IMR-90 (cell line): ENCODE data around the gene RUNX1. TPM values are rescaled to one million over a fixed set of nuclear protein-coding genes. Genes with fewer than 3 reads are reported as not detected.

ENCODE experiments used
- ATAC-seq: fragments of 200-7000 bp; cut with Tn5 transposase; 2 replicates; pipeline ENCODE4 v1.9.1; 2020; ENCODE audit warnings: low read depth, mild to moderate bottlenecking, moderate library complexity
- BruUV-seq: library from RNA; stranded (reverse); fragments of 400-500 nt; replicated peaks from 2 replicates; lab custom pipeline; 2021; lab: Mats Ljungman, UMichigan
- CTCF ChIA-PET: fragments of 300-600 bp; formaldehyde crosslinking; extraction: SDS; loops from one replicate; lab custom pipeline; 2021; ENCODE audit warnings: antibody characterized with exemption; lab: Yijun Ruan, JAX
- POLR2A ChIA-PET: fragments of 300-600 bp; sonication (Branson Sonifier 250); formaldehyde crosslinking; loops from one replicate; lab custom pipeline; 2022; ENCODE audit warnings: antibody characterized with exemption; ENCODE audit not compliant: unreplicated experiment; lab: Charles Lee
- DNase-seq: peaks from one replicate; pipeline ENCODE4 v3.0.0; 2013
- H2AFZ ChIP-seq: replicated peaks from 2 replicates; pipeline ENCODE3; 2013; ENCODE audit warnings: low read length, mild to moderate bottlenecking; ENCODE audit not compliant: poor library complexity
- H2AK5ac ChIP-seq: 2 replicates; pipeline ENCODE4 v1.6.1; 2013; ENCODE audit warnings: low read depth, low read length, inconsistent platforms
- H2AK9ac ChIP-seq: replicated peaks from 2 replicates; pipeline ENCODE3; 2013; ENCODE audit warnings: mild to moderate bottlenecking, low read depth, low read length, moderate library complexity; ENCODE audit not compliant: poor library complexity
- H2BK120ac ChIP-seq: 2 replicates; pipeline ENCODE4 v1.6.1; 2013; ENCODE audit warnings: low read depth, low read length, inconsistent platforms
- H2BK15ac ChIP-seq: 3 replicates; pipeline ENCODE4 v1.6.1; 2013; ENCODE audit warnings: low read depth, low read length, inconsistent platforms
- H2BK20ac ChIP-seq: 2 replicates; pipeline ENCODE4 v1.6.1; 2013; ENCODE audit warnings: low read depth, mild to moderate bottlenecking, inconsistent platforms, low read length, moderate library complexity
- H2BK5ac ChIP-seq: 2 replicates; pipeline ENCODE4 v1.6.1; 2013; ENCODE audit warnings: mild to moderate bottlenecking, low read depth, low read length, inconsistent platforms; ENCODE audit not compliant: poor library complexity, severe bottlenecking
- H3K14ac ChIP-seq: replicated peaks from 2 replicates; pipeline ENCODE4 v1.6.1; 2013; ENCODE audit warnings: low read depth, low read length, inconsistent platforms
- H3K18ac ChIP-seq: 2 replicates; pipeline ENCODE4 v1.6.1; 2013; ENCODE audit warnings: low read depth, low read length, control low read depth
- H3K23ac ChIP-seq: 2 replicates; pipeline ENCODE4 v1.6.1; 2013; ENCODE audit warnings: low read depth, low read length, inconsistent platforms
- H3K27ac ChIP-seq: 2 replicates; pipeline ENCODE4 v1.5.1; 2013; ENCODE audit warnings: mild to moderate bottlenecking, control low read depth, low read length; ENCODE audit not compliant: insufficient read depth
- H3K27me3 ChIP-seq: 2 replicates; pipeline ENCODE4 v1.6.1; 2013; ENCODE audit warnings: low read length; ENCODE audit not compliant: control insufficient read depth, insufficient read depth
- H3K36me3 ChIP-seq: 2 replicates; pipeline ENCODE4 v1.6.1; 2013; ENCODE audit warnings: low read length, mixed read lengths; ENCODE audit not compliant: control insufficient read depth, insufficient read depth
- H3K4ac ChIP-seq: 2 replicates; pipeline ENCODE4 v1.6.1; 2013; ENCODE audit warnings: low read depth, low read length, inconsistent platforms
- H3K4me1 ChIP-seq: 2 replicates; pipeline ENCODE4 v1.6.1; 2013; ENCODE audit warnings: low read length, mixed read lengths; ENCODE audit not compliant: control insufficient read depth, insufficient read depth
- H3K4me2 ChIP-seq: 2 replicates; pipeline ENCODE4 v1.6.1; 2013; ENCODE audit warnings: low read depth, mild to moderate bottlenecking, control low read depth, low read length, moderate library complexity
- H3K4me3 ChIP-seq: 2 replicates; pipeline ENCODE4 v1.5.1; 2013; ENCODE audit warnings: low read depth, mild to moderate bottlenecking, control low read depth, low read length, moderate library complexity; ENCODE audit not compliant: insufficient read depth
- H3K56ac ChIP-seq: 2 replicates; pipeline ENCODE4 v1.6.1; 2013; ENCODE audit warnings: low read length, inconsistent platforms; ENCODE audit not compliant: insufficient read depth; ENCODE audit errors: extremely low read depth
- H3K79me1 ChIP-seq, 2 experiments: 2 replicates each; pipeline ENCODE4 v1.6.1; 2013; ENCODE audit warnings: low read length in 2 of 2, inconsistent platforms in 1 of 2, low read depth in 1 of 2
- H3K9ac ChIP-seq: 2 replicates; pipeline ENCODE4 v1.6.1; 2013; ENCODE audit warnings: low read depth, low read length, control low read depth
- H3K9me1 ChIP-seq: 2 replicates; pipeline ENCODE4 v1.6.1; 2013; ENCODE audit warnings: low read length, inconsistent platforms; ENCODE audit not compliant: insufficient read depth
- H3K9me3 ChIP-seq: 2 replicates; pipeline ENCODE4 v1.6.1; 2013; ENCODE audit warnings: low read length; ENCODE audit not compliant: control insufficient read depth, insufficient read depth
- H4K20me1 ChIP-seq: 2 replicates; pipeline ENCODE4 v1.6.1; 2013; ENCODE audit warnings: low read length, inconsistent platforms; ENCODE audit not compliant: insufficient read depth
- H4K5ac ChIP-seq: 2 replicates; pipeline ENCODE4 v1.6.1; 2013; ENCODE audit warnings: mild to moderate bottlenecking, low read depth, low read length, control low read depth
- H4K8ac ChIP-seq, 2 experiments: 2 replicates each; pipeline ENCODE4 v1.6.1; 2013; ENCODE audit warnings: low read depth in 2 of 2, low read length in 2 of 2, control low read depth in 1 of 2, inconsistent platforms in 1 of 2
- H4K91ac ChIP-seq: 2 replicates; pipeline ENCODE4 v1.6.1; 2013; ENCODE audit warnings: low read depth, low read length, inconsistent platforms; ENCODE audit not compliant: insufficient read depth
- BHLHE40 ChIP-seq: fragments of 150-350 bp; IDR thresholded peaks from 2 replicates; pipeline ENCODE4 v1.6.1; 2016; ENCODE audit warnings: mild to moderate bottlenecking, low read depth, low read length
- CEBPB ChIP-seq: IDR thresholded peaks from 2 replicates; pipeline ENCODE4 v1.6.1; 2012; ENCODE audit warnings: low read depth, low read length, improper control_type of control experiment
- CHD1 ChIP-seq: IDR thresholded peaks from 2 replicates; pipeline ENCODE4 v1.6.1; 2012; ENCODE audit warnings: low read depth, low read length, improper control_type of control experiment
- CTCF ChIP-seq: conservative IDR thresholded peaks from 2 replicates; pipeline ENCODE4 v1.5.1; 2012; ENCODE audit warnings: mild to moderate bottlenecking, low read depth, low read length, improper control_type of control experiment
- ELK1 ChIP-seq: fragments of 150-350 bp; IDR thresholded peaks from 2 replicates; pipeline ENCODE4 v1.6.1; 2016; ENCODE audit warnings: low read depth, mild to moderate bottlenecking, low read length, moderate library complexity, borderline replicate concordance
- FOS ChIP-seq: fragments of 150-350 bp; IDR thresholded peaks from 2 replicates; pipeline ENCODE4 v1.6.1; 2016; ENCODE audit warnings: low read depth, low read length
- MAFK ChIP-seq: IDR thresholded peaks from 2 replicates; pipeline ENCODE4 v1.6.1; 2012; ENCODE audit warnings: low read depth, low read length, improper control_type of control experiment
- MAZ ChIP-seq: IDR thresholded peaks from 2 replicates; pipeline ENCODE4 v1.6.1; 2012; ENCODE audit warnings: low read depth, mild to moderate bottlenecking, low read length, improper control_type of control experiment, moderate library complexity, borderline replicate concordance
- MXI1 ChIP-seq: IDR thresholded peaks from 2 replicates; pipeline ENCODE4 v1.6.1; 2012; ENCODE audit warnings: low read depth, mild to moderate bottlenecking, low read length, moderate library complexity, borderline replicate concordance
- NFE2L2 ChIP-seq: fragments of 150-350 bp; IDR thresholded peaks from 2 replicates; pipeline ENCODE4 v1.6.1; 2016; ENCODE audit warnings: low read depth, mild to moderate bottlenecking, low read length
- POLR2A ChIP-seq: IDR thresholded peaks from 2 replicates; pipeline ENCODE4 v1.6.1; 2012; ENCODE audit warnings: mild to moderate bottlenecking, low read depth, low read length
- RAD21 ChIP-seq: IDR thresholded peaks from 2 replicates; pipeline ENCODE4 v1.6.1; 2012; ENCODE audit warnings: low read length, improper control_type of control experiment
- RCOR1 ChIP-seq: IDR thresholded peaks from 2 replicates; pipeline ENCODE4 v1.6.1; 2012; ENCODE audit warnings: mild to moderate bottlenecking, low read length, improper control_type of control experiment; ENCODE audit not compliant: insufficient replicate concordance
- RFX5 ChIP-seq: IDR thresholded peaks from 2 replicates; pipeline ENCODE4 v1.8.0; 2012; ENCODE audit warnings: low read depth, mild to moderate bottlenecking, low read length, moderate library complexity
- SMC3 ChIP-seq: fragments of 150-350 bp; IDR thresholded peaks from 2 replicates; pipeline ENCODE4 v1.6.1; 2016; ENCODE audit warnings: low read depth, mild to moderate bottlenecking, antibody characterized with exemption, low read length, moderate library complexity
- USF2 ChIP-seq: fragments of 150-350 bp; IDR thresholded peaks from 2 replicates; pipeline ENCODE4 v1.6.1; 2017; ENCODE audit warnings: mild to moderate bottlenecking, antibody characterized with exemption, low read length, low read depth
- WGBS, 2 experiments: methylation state at CpG; one replicate each; pipeline versions ENCODE4 v1.1.5 to v1.1.7; 2013; ENCODE audit warnings: missing lambda C conversion rate in 2 of 2; ENCODE audit not compliant: insufficient read length in 1 of 2; ENCODE audit errors: extremely low coverage in 2 of 2; 5-methylcytosine and 5-hydroxymethylcytosine counted together
- dilution Hi-C: fragments of 300-500 bp; cut with HindIII; formaldehyde crosslinking; loops from one replicate; pipeline ENCODE4 v1.14.3; 2018; ENCODE audit warnings: low sequenced_read_pairs; ENCODE audit not compliant: unreplicated experiment
- in situ Hi-C: fragments of 300-500 bp; cut with MboI; formaldehyde crosslinking; loops from 3 replicates; pipeline ENCODE4 v1.14.3; 2019; ENCODE audit warnings: low sequenced_read_pairs, inconsistent platforms, mixed read lengths
- intact Hi-C: fragments of 100-400 bp; cut with micrococcal nuclease; formaldehyde crosslinking; loops from 2 replicates; pipeline ENCODE4 v1.10.0; 2022
- polyA plus RNA-seq, 3 experiments: library from polyadenylated mRNA; depleted of rRNA; stranded (reverse); fragments of >200 nt; gene quantifications; 2 replicates each; pipeline ENCODE4 v1.2.3, GENCODE V29; 2012; ENCODE audit warnings: low replicate concordance in 1 of 3
- total RNA-seq: library from RNA; depleted of rRNA; stranded (reverse); fragments of >200 nt; gene quantifications from 2 replicates; pipeline ENCODE4 v1.2.3, GENCODE V29; 2012

RUNX1 gene
- total and polyA plus RNA-seq, 2 of the 4 experiments (the other 2 are of a cell fraction): 34.5 to 56.5 TPM

- Histone ChIP-seq H2AK9ac (no peak overlapping the region), H2BK20ac (no peak overlapping the region), H2BK5ac (no peak overlapping the region), H3K4me3 (no peak overlapping the region), H4K5ac (no peak overlapping the region), H4K20me1 (no peaks in the 10 kb centered on the region), H3K27me3 (no peaks in the 10 kb centered on the region), H3K4me2 (no peak overlapping the region), H3K14ac (no peak overlapping the region; the same call in 1 of the 2 replicates), H3K9me3 (no peaks in the 10 kb centered on the region), H3K23ac (no peak overlapping the region), H3K18ac (no peak overlapping the region), H3K9ac (no peak overlapping the region), H3K36me3 (no peaks in the 10 kb centered on the region), H3K4ac (no peak overlapping the region), H3K4me1 (peaks cover 9% of the 10 kb centered on the region), H2AK5ac (no peak overlapping the region), H3K9me1 (peaks cover 9% of the 10 kb centered on the region; the same call in 1 of the 2 replicates), H2BK120ac (no peak overlapping the region), H3K56ac (no peak overlapping the region), H4K91ac (no peak overlapping the region), H4K8ac (no peak overlapping the region), H2AFZ (no peak overlapping the region), H3K27ac (no peak overlapping the region), H3K79me1 (peaks cover 0 to 2% of the 10 kb centered on the region in 2 experiments; a peak in 1 of 4 replicates), H2BK15ac (no peak overlapping the region)
- TF ChIP-seq MAZ: no peak
- no peak for TF ChIP-seq POLR2A
- no peak for TF ChIP-seq RFX5
- TF ChIP-seq BHLHE40: no peak
- TF ChIP-seq RAD21: no peak
- no peak for TF ChIP-seq SMC3
- no peak for TF ChIP-seq CHD1
- TF ChIP-seq CEBPB: no peak
- TF ChIP-seq NFE2L2: no peak
- no peak for TF ChIP-seq FOS
- no peak for TF ChIP-seq USF2
- TF ChIP-seq CTCF: no peak
- TF ChIP-seq RCOR1: no peak
- TF ChIP-seq ELK1: no peak
- TF ChIP-seq MXI1: no peak
- TF ChIP-seq MAFK: no peak
- ChIA-PET CTCF (interaction anchor here (0.7 kb wide), 1 partner anchor 17 kb away, joined by 6 read pairs; no protein-coding TSS in a partner anchor), POLR2A (no interaction called here)
- intact Hi-C loops (no loop called here), dilution Hi-C loops (no loop called here), in situ Hi-C loops (no loop called here)
- DNase-seq (no peak), ATAC-seq (no peak)
- no TSS peak for BruUV-seq
- no CpG with 5 or more reads among the region's 1 CpG for WGBS, 2 experiments
Observed at GRCh38 chr21:34952701-34953100, 96.4 kb downstream of the RUNX1 start.
